HL-60/S4 (cell line): ENCODE data around the gene PLA2G4B.

Source experiments
- in situ Hi-C: fragments of 300-500 bp; cut with MboI; formaldehyde crosslinking; loops from 2 replicates; pipeline ENCODE4 v1.14.3; 2022; ENCODE audit warnings: low sequenced_read_pairs

PLA2G4B gene

GRCh38 chr15:41865490-41866055, 26.9 kb downstream of the PLA2G4B start:
- in situ Hi-C loops = no loop called here

GRCh38 chr15:41866263-41866703, 27.6 kb downstream of the PLA2G4B start:
- in situ Hi-C loops = no loop called here

- in situ Hi-C loops = no loop called here
These were observed 28.4 kb downstream of the PLA2G4B start for GRCh38 chr15:41866872-41867579.

GRCh38 chr15:41868321-41868720, 29.7 kb downstream of the PLA2G4B start:
- in situ Hi-C loops = no loop called here

DNA sequence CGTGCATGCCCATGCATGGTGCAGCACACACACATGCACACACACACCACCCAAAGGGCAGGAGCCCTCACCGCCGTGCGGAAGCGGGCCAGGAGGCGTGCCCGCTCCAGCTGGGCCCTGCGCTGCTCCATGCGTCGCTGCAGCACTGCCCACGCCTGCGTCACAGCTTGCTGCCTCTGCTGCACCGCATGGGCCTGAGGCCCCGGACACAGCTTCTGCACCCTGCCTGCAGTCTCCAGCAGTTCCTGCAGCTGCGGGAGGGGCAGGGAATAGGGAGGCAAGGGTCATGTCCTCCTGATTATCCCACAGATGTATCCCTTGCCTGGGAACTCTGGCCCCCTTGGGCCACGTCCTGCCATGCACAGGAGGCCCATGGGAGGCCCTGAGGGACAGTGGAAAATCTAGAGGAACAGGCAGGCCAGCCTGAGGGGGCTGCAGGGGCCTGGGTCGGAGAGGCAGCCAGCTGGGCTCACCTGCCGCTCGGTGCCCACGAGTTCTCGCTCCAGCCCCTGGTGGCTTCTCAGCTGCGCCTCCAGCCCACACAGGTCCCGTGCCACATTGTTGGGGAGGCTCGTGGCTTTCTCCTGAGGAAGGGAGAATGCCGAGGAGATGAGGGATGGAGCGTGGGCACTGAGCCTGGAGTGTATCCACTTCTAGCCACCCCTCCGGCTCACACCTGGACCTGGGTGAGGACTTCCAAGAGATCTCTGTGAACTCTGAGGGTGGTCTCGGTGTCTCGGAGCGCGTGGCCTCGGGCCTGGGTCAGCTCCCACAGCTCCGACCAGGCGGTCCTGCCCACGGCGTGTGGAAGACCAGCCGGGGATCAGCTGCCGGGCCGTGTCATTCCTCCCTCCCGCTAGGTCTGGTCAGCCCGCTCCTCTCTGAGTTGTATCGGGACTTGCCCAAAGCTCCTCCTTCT, 31.4 kb downstream of the PLA2G4B start:
- in situ Hi-C loops = no loop called here

DNA sequence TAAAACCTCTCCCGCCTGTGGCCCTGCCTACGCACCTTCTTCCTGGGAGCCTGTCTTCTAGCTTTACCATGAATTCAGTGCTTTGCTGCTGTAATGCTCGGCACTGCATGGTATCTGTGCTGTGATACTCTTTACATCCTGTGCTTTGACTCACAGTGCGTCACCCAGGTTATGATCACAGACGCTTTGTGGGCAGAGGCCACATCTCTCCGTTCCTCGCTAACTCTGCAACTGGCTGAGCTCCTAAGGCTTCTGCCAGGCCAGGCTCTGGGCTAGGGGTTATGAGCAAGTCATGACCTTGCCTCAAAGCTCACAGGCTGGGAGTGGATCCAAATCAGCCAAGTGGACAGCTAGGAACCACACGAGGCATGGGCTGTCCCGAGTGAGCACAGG, 32.0 kb downstream of the PLA2G4B start:
- in situ Hi-C loops = no loop called here

DNA sequence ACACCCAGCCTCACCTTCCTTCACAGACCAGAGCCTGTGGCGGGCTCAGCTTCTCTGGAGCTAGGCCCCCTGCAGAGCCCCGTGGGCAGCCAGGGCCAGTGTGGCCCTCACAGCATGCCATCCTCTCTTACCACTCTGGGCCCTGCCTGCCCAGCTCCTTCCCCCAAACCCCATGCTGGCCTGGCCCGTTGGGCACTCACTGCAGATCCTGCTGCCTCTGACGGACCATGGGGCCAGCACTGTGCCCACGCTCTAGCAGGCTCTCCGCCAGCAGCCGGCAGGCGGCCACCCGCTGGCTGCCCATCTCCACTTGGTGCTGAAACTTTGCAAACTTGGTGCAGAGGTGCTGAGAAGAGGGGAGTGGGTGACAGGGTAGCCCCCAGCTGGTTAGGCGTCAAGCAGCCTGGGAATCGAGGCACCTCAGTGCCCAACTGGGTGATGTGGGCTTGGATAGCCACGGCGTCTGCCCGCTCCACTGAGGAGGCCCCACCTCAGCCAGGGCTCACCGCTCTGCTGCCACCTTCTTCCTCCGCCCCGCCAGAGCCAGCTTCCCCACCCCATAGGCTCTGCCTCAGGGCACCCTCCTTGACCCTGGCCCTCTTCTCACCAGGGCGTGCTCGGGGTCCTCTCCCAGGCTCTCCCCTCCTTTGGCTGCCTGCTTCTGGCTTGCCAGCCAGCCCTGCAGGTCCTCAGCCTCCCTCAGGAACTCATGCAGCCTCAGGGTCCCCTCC, 32.7 kb downstream of the PLA2G4B start:
- in situ Hi-C loops = no loop called here

DNA sequence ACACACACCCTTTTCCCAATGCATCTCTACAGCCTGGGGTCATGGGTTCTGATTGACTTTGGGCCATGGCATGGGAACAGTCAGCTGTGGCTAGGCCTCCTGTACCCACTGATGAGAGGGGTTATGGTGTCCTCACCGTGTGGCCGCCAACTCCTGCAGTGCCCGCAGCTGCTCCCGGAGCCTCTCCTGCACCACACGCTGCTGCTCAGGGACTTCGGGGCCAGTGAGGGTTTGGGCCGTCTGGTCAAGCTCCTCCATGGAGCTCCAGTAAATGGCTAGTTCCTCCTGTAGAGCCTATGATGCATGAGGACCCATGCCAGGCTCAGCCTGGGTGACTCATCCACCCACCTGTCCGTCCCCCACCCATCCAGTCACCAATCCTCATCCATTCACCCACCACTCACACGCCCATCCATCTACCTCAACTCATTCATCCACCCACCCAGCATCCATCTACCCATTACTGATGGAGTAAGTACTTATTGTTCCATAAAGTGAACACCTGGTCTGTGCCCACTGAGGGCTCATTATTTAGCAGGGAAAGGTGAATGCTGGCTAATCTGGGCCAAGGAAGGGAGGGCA, 33.6 kb downstream of the PLA2G4B start:
- in situ Hi-C loops = no loop called here

- in situ Hi-C loops = no loop called here
These were observed 35.1 kb downstream of the PLA2G4B start for GRCh38 chr15:41873711-41874110.

GRCh38 chr15:41874736-41875135, 36.1 kb downstream of the PLA2G4B start:
- in situ Hi-C loops = no loop called here

- in situ Hi-C loops = no loop called here
These were observed 37.4 kb downstream of the PLA2G4B start for GRCh38 chr15:41876007-41876406.

DNA sequence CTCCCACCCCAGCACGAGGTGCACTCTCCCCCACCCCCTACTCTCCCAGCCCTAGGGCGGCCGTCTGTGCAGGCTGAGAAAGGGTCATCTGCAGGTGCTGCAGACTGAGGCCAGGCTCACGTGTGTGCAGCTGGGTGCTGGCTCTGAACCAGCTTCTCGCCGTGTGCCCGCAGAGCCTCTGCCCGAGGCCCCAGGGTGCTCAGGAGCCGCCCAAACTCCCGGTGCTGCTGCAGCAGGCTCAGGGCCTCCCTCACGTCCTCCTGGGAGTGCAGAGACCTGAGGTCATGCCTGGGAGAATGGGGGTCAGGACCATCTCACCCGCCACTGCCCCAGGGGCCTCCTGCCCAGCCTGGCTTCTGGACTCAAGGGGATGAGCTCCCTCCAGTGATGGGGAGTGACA, 38.0 kb downstream of the PLA2G4B start:
- in situ Hi-C loops = no loop called here

DNA sequence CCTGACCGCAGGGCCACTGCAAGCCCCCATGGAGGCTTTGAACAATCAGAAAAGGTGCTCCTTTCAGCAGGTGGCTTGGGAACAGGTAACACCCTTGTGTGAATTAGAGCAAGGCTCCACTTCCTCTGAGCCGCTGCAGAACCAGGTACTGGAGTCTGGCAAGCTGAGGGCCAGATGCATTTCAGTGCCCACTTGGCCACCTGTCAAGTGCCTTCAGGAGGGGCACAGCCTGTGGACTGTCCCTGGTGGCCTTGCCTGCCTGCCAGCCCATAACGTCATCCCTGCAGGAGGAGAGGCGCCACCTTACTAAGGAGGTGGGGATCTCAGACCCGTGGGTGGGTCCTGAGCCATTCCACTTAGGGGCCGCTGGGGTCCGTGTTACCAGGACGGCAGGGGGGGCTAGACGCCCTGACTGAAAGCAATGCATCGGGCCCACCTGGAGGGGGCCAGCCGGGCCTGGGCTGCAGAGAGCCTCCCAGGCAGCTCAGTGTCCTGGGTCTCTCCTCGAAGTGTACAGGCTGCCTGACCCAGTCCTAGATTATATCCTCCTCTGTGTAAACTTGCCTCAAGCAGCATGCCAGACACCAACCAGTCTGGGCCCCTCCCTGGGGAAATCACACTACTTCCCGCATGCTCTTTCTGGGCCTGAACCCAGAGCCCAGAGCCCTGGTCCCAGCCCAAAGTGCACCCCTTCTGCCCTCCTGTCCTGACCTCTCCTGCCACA, 39.1 kb downstream of the PLA2G4B start:
- in situ Hi-C loops = no loop called here

- in situ Hi-C loops = no loop called here
These were observed 39.7 kb downstream of the PLA2G4B start for GRCh38 chr15:41878355-41878699.

GRCh38 chr15:41879321-41879845, 40.7 kb downstream of the PLA2G4B start:
- in situ Hi-C loops = no loop called here

DNA sequence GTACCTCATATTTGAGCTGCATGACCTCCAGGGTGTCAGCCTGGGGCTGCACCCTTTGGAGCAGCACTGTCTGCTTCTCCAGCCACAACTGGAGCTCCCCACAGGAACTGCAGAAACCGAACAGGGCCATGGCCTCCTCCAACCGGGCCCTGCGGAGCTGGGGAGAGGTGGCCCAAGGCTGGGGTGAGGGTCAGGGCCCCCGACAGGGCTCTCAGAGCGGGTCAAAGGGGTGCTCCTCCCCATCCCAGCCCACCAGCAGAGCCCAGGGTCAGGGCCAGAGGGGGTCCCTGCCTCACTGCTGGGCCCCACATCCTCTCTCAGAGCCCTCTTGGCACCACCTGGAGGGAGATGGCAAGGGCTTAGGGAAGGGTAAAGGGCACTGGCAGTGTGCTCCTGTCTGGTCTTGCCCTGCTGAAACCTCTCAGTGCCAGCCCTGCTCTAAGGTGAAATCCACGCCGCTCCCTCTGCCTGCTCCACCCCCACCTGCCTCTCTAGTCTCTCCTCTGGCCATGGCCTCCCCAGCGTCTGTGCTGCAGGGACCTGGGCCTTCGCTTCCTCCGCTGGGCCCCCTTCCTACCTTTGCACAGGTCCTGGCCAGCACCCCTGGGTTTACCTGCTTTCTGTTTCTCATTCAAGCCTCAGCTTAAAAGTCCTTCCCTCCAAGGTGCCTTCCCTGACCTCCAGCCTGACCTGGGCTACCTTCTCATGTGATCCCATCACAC, 41.7 kb downstream of the PLA2G4B start:
- in situ Hi-C loops = no loop called here

- in situ Hi-C loops = no loop called here
These were observed 42.4 kb downstream of the PLA2G4B start for GRCh38 chr15:41881086-41881485.

- in situ Hi-C loops = no loop called here
These were observed 42.9 kb downstream of the PLA2G4B start for GRCh38 chr15:41881550-41881919.

- in situ Hi-C loops = no loop called here
These were observed 43.5 kb downstream of the PLA2G4B start for GRCh38 chr15:41881920-41882688.
